Left ventricle myocardium superior (tissue), 1 donor: Measurements from ENCODE around the gene MYPN. TPM values are rescaled to one million over a fixed set of nuclear protein-coding genes. Genes with fewer than 3 reads are reported as not detected.

Experiments
- ATAC-seq: fragments of 200-7000 bp; cut with Tn5 transposase; one replicate; pipeline ENCODE4 v1.9.1; 2020; ENCODE audit warnings: mild to moderate bottlenecking, moderate library complexity
- DNase-seq: peaks from one replicate; pipeline ENCODE4 v3.0.0-alpha.2; 2020
- intact Hi-C: fragments of 100-400 bp; cut with micrococcal nuclease; formaldehyde crosslinking; loops from one replicate; pipeline ENCODE4 v1.11.0; 2022
- total RNA-seq: library from RNA; stranded (reverse); fragmentation: NEBNext Ultra II Directional; extraction: Animal tissue kit (Norgen Biotek cat#: 25700); gene quantifications from one replicate; pipeline ENCODE4 v1.2.1, GENCODE V29; 2021
- donor health status: DM: no; HTN: yes; CAD: no; lungs with severe emphysema.

Gene MYPN
- total RNA-seq, 1 donor from 2014 or later: 107 TPM

GRCh38 chr10:68208424-68209042 is 99.2 kb downstream of the MYPN start:
- no peak for ATAC-seq
- intact Hi-C loops: no loop called here

GRCh38 chr10:68211669-68212068 is 102.4 kb downstream of the MYPN start:
- no peak for ATAC-seq
- intact Hi-C loops: loop anchor here (10.0 kb wide), 1 partner anchor 93 kb away; no protein-coding TSS in a partner anchor
- DNase-seq: no peak

More at GRCh38 chr10:68208424-68209042, 99.2 kb downstream of the MYPN start:
- no peak for DNase-seq

- ATAC-seq (no peak), DNase-seq (no peak)
- intact Hi-C loops: loop anchor here (10.0 kb wide), 1 partner anchor 92 kb away; no protein-coding TSS in a partner anchor
Measured at GRCh38 chr10:68212721-68213352, 103.5 kb downstream of the MYPN start.

GRCh38 chr10:68218786-68219185 is 109.5 kb downstream of the MYPN start:
- intact Hi-C loops: loop anchor here (10.0 kb wide), 1 partner anchor 86 kb away; no protein-coding TSS in a partner anchor
- DNase-seq (no peak), ATAC-seq (no peak)

GRCh38 chr10:68221196-68221595 is 111.9 kb downstream of the MYPN start:
- intact Hi-C loops: no loop called here
- DNase-seq (no peak), ATAC-seq (no peak)

- ATAC-seq (no peak), DNase-seq (no peak)
- intact Hi-C loops: no loop called here
Measured at GRCh38 chr10:68222391-68222790, 113.1 kb downstream of the MYPN start.

GRCh38 chr10:68223535-68224165 is 114.4 kb downstream of the MYPN start:
- ATAC-seq: no peak
- no peak for DNase-seq
- intact Hi-C loops: no loop called here

GRCh38 chr10:68224810-68225209 is 115.5 kb downstream of the MYPN start:
- no peak for ATAC-seq
- DNase-seq: no peak

GRCh38 chr10:68230268-68230667 is 121.0 kb downstream of the MYPN start:
- DNase-seq (no peak), ATAC-seq (no peak)
- intact Hi-C loops: no loop called here

More at GRCh38 chr10:68224810-68225209, 115.5 kb downstream of the MYPN start:
- intact Hi-C loops: no loop called here

- DNase-seq (peak; percentile 85), ATAC-seq (peak; percentile 100)
- intact Hi-C loops: no loop called here
Measured at GRCh38 chr10:68231106-68231816, 122.0 kb downstream of the MYPN start.

GRCh38 chr10:68231817-68232251 is 122.5 kb downstream of the MYPN start, which contains the start of gene ATOH7:
TSS of gene ATOH7 (minus strand) at chr10:68232113. CDS start at chr10:68231677, 436 bp downstream.
- ATAC-seq (no peak), DNase-seq (no peak)
- intact Hi-C loops: no loop called here

GRCh38 chr10:68233046-68233445 is 123.8 kb downstream of the MYPN start:
- ATAC-seq: no peak
- DNase-seq: no peak
- intact Hi-C loops: no loop called here

GRCh38 chr10:68235111-68235510 is 125.8 kb downstream of the MYPN start:
- ATAC-seq (no peak), DNase-seq (no peak)
- intact Hi-C loops: no loop called here

GRCh38 chr10:68235581-68235980 is 126.3 kb downstream of the MYPN start:
- DNase-seq (no peak), ATAC-seq (no peak)
- intact Hi-C loops: no loop called here

- intact Hi-C loops: no loop called here
- DNase-seq (no peak), ATAC-seq (no peak)
Measured at GRCh38 chr10:68237173-68237572, 127.9 kb downstream of the MYPN start.

- intact Hi-C loops: no loop called here
- DNase-seq (no peak), ATAC-seq (no peak)
Measured at GRCh38 chr10:68238371-68238770, 129.1 kb downstream of the MYPN start.

GRCh38 chr10:68239069-68239468 is 129.8 kb downstream of the MYPN start:
- no peak for ATAC-seq
- no peak for DNase-seq
- intact Hi-C loops: no loop called here

- ATAC-seq: no peak
- DNase-seq: no peak
- intact Hi-C loops: no loop called here
Measured at GRCh38 chr10:68239596-68240150, 130.4 kb downstream of the MYPN start.

GRCh38 chr10:68242051-68242450 is 132.8 kb downstream of the MYPN start:
- intact Hi-C loops: no loop called here
- ATAC-seq: no peak
- DNase-seq: no peak
